ENCODE measurements around the gene TBL1Y.

DNA sequence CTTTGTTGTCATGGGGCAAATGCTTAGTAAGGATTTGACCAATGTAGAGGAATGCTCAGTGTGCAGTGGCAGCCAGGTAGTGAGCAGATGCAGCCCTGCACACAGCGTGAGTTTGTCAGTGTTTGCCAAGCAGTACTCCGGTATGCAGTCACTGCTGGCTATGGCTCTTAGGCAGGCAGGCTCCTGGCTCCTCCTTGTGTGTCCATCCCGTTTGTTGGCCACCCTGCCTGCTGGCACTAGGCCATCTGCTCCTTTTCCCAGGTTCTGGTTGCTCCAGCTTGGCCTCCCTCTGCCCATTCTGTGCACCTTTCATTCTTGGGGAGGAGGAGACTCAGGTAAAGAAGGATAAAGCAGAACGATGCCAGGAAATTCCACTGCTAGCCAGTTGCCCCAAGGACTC, 106.0 kb downstream of the TBL1Y start:
- TF ChIP-seq, protein P1, sequence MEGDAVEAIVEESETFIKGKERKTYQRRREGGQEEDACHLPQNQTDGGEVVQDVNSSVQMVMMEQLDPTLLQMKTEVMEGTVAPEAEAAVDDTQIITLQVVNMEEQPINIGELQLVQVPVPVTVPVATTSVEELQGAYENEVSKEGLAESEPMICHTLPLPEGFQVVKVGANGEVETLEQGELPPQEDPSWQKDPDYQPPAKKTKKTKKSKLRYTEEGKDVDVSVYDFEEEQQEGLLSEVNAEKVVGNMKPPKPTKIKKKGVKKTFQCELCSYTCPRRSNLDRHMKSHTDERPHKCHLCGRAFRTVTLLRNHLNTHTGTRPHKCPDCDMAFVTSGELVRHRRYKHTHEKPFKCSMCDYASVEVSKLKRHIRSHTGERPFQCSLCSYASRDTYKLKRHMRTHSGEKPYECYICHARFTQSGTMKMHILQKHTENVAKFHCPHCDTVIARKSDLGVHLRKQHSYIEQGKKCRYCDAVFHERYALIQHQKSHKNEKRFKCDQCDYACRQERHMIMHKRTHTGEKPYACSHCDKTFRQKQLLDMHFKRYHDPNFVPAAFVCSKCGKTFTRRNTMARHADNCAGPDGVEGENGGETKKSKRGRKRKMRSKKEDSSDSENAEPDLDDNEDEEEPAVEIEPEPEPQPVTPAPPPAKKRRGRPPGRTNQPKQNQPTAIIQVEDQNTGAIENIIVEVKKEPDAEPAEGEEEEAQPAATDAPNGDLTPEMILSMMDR (IDR thresholded peaks at IDR 0.05; ENCODE audit: low read depth, low read length, poor library complexity, severe bottlenecking) = no peak
- TF ChIP-seq EZH2phosphoT487 (IDR thresholded peaks at IDR 0.05; ENCODE audit: borderline replicate concordance, low read length) = no peak

Data from DOHH2 (cell line).